D721Med (cell line): Measurements from ENCODE around the gene MVK.

ENCODE experiments used
- DNase-seq: peaks from one replicate; pipeline ENCODE4 v3.0.0; 2011; ENCODE audit warnings: low spot score; ENCODE audit not compliant: insufficient read length
- FAIRE-seq: peaks from 2 replicates; lab custom pipeline; 2011; peaks lifted over from hg19 to GRCh38; lab: Jason Lieb, UNC
- CTCF ChIP-seq: IDR thresholded peaks from 2 replicates; pipeline ENCODE4 v1.5.1; 2012; ENCODE audit warnings: mild to moderate bottlenecking, control low read depth; ENCODE audit not compliant: insufficient read depth; ENCODE audit errors: missing control alignments

MVK gene

DNA sequence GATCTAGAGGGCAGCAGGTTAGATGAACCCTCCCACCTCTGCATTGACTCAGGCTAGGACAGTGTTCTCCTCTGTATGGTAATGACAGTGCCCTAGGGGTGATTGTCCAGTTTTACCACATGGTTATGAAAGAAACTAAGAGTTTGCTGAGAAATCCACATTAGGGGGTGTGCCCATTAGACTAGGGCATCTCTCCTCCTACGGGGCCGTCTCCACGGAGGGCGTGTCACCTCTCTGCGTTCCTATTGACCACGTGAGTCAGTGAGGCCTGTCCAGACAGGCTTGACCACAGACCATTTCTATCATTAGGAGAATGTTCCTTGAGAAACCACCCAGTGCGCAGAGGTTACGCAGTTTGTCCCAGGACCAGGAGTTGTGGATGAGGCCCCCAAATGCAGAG lies 8.3 kb downstream of the MVK start:
- no peak for DNase-seq
- no peak for FAIRE-seq
- TF ChIP-seq CTCF = no peak

- no peak for FAIRE-seq
- no peak for TF ChIP-seq CTCF
- no peak for DNase-seq
These were observed 9.0 kb downstream of the MVK start for GRCh38 chr12:109582636-109583035.

DNA sequence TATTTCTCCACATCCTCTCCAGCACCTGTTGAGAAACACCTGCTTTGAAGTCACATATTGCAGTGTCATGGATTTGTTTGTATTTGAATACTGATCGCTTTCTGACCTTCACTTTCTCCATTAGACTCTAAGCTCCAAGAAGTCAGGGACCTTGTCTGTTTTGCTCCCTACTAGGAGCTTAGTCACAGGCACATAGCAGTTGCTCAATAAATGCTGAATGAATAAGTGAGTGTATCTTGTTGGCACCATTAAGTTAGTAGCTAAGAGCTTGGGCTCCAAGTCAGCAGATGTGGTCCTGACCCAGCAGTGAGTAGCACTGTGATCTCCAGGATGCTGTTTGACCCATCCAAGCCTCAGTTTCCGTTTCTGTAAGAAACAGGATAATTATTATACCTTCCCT lies 10.1 kb downstream of the MVK start:
- FAIRE-seq (no peak), DNase-seq (no peak)
- no peak for TF ChIP-seq CTCF

GRCh38 chr12:109586385-109587296 lies 13.0 kb downstream of the MVK start:
- DNase-seq (no peak), FAIRE-seq (no peak)
- TF ChIP-seq CTCF = no peak

DNA sequence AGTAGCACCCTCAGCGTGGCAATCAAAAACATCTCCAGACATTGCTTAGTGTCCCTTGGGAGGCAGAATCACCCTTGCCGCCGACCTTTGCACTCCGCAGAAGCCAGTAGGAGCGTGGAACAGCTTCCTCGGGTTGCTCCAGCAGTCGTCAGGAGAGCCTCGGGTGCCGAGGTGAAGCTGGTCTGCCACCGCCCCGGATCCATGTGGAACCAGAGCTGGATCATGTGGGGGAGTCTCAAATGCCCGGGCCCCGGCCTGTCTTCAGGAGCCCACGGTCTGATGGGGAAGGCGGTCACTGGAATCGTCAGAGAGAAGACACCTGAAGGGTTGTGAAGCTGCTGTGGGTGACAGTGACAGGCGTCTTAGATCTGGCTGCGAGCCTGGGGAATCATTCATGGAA lies 14.3 kb downstream of the MVK start:
- no peak for TF ChIP-seq CTCF
- DNase-seq = no peak
- no peak for FAIRE-seq

- TF ChIP-seq CTCF = no peak
- FAIRE-seq = no peak
- no peak for DNase-seq
These were observed 15.1 kb downstream of the MVK start for GRCh38 chr12:109588461-109589239.
